Lower leg skin (tissue), 4 donors: Measurements from ENCODE around the gene FGGY. TPM values are rescaled to one million over a fixed set of nuclear protein-coding genes. Genes with fewer than 3 reads are reported as not detected.
"Not testable (repeated sequence)": the region's sequence is repeated elsewhere in the genome, so short reads cannot be mapped to it uniquely, and the experiment has no call there.

ENCODE experiments used
- DNase-seq, 2 donors: peaks; one replicate each; pipeline ENCODE4 v3.0.0-alpha.2; 2019; ENCODE audit warnings: low spot score in 2 of 2
- H3K4me3 ChIP-seq: fragments of 200-600 bp; sonication (generic); 2 replicates; pipeline ENCODE4 v1.5.1; 2017; ENCODE audit warnings: mild to moderate bottlenecking, low read depth; ENCODE audit not compliant: poor library complexity, severe bottlenecking
- POLR2A ChIP-seq, 2 donors: fragments of 450-650 bp; IDR thresholded peaks; one replicate each; pipeline ENCODE4 v1.6.1; 2016 to 2017; ENCODE audit warnings: antibody characterized with exemption in 2 of 2, mild to moderate bottlenecking in 1 of 2, moderate library complexity in 1 of 2
- WGBS, 2 donors: methylation state at CpG; one replicate each; pipeline ENCODE4 v1.1.5; 2018; 5-methylcytosine and 5-hydroxymethylcytosine counted together
- intact Hi-C: fragments of 100-400 bp; cut with DNase I; formaldehyde crosslinking; loops from one replicate; pipeline ENCODE4 v1.15.0; 2023; ENCODE audit warnings: low total_unique reads
- total RNA-seq, 4 donors: library from RNA; depleted of rRNA; stranded (reverse); fragments of >200 nt; gene quantifications; one replicate each; pipeline ENCODE4 v1.1.0, GENCODE V29; 2016
- TF ChIP-seq, protein P1 (sequence below), 3 donors: fragments of 450-650 bp; IDR thresholded peaks; one replicate each; pipeline ENCODE4 v1.5.1; 2016; ENCODE audit warnings: antibody characterized with exemption in 3 of 3, mild to moderate bottlenecking in 3 of 3, moderate library complexity in 2 of 3

The FGGY gene
- total RNA-seq, 4 donors from 2014 or later, result 10.0 to 29.5 (median 17.5) TPM

- no peak overlapping the region for H3K4me3 ChIP-seq
- no peak for TF ChIP-seq POLR2A (IDR thresholded peaks at IDR 0.05)
- TF ChIP-seq, protein P1, sequence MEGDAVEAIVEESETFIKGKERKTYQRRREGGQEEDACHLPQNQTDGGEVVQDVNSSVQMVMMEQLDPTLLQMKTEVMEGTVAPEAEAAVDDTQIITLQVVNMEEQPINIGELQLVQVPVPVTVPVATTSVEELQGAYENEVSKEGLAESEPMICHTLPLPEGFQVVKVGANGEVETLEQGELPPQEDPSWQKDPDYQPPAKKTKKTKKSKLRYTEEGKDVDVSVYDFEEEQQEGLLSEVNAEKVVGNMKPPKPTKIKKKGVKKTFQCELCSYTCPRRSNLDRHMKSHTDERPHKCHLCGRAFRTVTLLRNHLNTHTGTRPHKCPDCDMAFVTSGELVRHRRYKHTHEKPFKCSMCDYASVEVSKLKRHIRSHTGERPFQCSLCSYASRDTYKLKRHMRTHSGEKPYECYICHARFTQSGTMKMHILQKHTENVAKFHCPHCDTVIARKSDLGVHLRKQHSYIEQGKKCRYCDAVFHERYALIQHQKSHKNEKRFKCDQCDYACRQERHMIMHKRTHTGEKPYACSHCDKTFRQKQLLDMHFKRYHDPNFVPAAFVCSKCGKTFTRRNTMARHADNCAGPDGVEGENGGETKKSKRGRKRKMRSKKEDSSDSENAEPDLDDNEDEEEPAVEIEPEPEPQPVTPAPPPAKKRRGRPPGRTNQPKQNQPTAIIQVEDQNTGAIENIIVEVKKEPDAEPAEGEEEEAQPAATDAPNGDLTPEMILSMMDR (IDR thresholded peaks at IDR 0.05), result no peak
- DNase-seq, result no peak
- intact Hi-C loops, result no loop called here
- WGBS, 2 donors, result 96 to 100% methylated on average over 1 of the region's 1 CpG
Measured at GRCh38 chr1:59452026-59452425, 155.1 kb downstream of the FGGY start.

DNA sequence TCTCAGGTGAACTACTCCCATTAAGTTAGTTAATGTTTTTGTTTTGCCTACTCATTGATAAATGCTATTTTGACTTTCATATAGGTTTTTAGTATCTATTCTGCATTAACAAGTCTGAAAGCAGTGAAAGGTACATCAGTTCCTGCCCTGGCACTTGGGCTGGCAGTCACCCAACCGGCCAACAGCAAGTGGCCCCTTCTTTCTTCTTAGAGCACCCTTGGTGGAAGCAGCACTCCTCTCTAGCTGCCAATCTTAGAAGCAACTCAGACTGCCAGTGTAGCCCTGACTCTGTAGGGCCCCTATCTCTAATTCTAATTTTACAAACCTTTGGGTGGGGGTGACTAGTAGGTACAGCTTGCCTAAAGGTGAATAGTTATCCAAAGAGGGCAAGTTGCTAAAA lies 155.7 kb downstream of the FGGY start:
- TF ChIP-seq POLR2A (IDR thresholded peaks at IDR 0.05), result no peak
- TF ChIP-seq, protein P1 (IDR thresholded peaks at IDR 0.05), result no peak
- intact Hi-C loops, result no loop called here
- WGBS, 2 donors, result 88 to 100% methylated on average over 1 of the region's 1 CpG
- H3K4me3 ChIP-seq, result no peak overlapping the region
- DNase-seq, result no peak

- no peak overlapping the region for H3K4me3 ChIP-seq
- WGBS, 2 donors, result 90 to 94% methylated on average over 2 of the region's 2 CpGs
- intact Hi-C loops, result no loop called here
- TF ChIP-seq, protein P1 (IDR thresholded peaks at IDR 0.05), result no peak
- TF ChIP-seq POLR2A (IDR thresholded peaks at IDR 0.05), result no peak
- no peak for DNase-seq
Measured at GRCh38 chr1:59453297-59453968, 156.5 kb downstream of the FGGY start.

DNA sequence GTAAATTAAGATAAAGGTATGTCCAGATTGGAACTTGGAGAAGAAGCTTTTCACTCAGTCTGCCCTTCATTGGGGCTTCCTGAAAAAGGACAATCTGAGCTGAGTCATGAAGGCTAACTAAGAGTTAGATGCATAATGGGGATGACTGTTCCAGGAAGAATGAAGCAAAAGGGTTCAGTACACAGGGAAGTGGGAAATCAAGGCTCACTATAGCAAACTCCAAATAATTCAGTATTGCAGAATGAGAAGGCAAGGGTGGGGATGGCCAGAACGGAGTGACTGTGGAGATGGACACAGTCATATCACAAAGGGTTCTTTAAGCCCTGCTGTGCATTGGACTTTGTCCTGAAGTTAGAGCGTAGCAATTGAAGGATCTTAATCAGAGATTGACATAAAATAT lies 158.3 kb downstream of the FGGY start:
- no peak overlapping the region for H3K4me3 ChIP-seq
- intact Hi-C loops, result no loop called here
- no peak for TF ChIP-seq POLR2A (IDR thresholded peaks at IDR 0.05)
- TF ChIP-seq, protein P1 (IDR thresholded peaks at IDR 0.05), result no peak
- DNase-seq, result no peak
- WGBS, 2 donors, result 94 to 95% methylated on average over 2 of the region's 2 CpGs

- DNase-seq, result no peak
- TF ChIP-seq POLR2A (IDR thresholded peaks at IDR 0.05), result no peak
- TF ChIP-seq, protein P1 (IDR thresholded peaks at IDR 0.05), result no peak
- WGBS, 2 donors, result 80 to 84% methylated on average over 2 of the region's 2 CpGs
- H3K4me3 ChIP-seq, result no peak overlapping the region
- intact Hi-C loops, result no loop called here
Measured at GRCh38 chr1:59457786-59458185, 160.9 kb downstream of the FGGY start.

DNA sequence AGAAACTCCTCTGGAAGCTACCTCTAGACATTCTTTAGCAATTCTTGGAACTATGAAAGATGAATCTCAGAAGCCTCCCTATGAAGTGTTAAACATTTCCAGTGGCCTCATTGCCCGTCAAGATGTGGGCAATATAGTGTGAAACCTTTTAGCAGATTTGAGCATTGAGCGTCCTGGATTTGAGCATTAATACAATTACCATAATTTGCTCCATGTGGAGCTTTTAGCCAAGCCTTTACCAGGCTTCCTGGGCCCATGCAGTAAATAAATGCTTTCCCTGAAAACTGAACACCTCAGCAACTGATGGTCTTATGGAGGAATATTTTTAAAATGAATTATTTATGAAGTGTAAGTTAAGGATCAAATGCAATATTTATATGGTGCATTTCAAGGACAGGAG lies 162.0 kb downstream of the FGGY start:
- H3K4me3 ChIP-seq, result no peak overlapping the region
- intact Hi-C loops, result no loop called here
- no peak for TF ChIP-seq POLR2A (IDR thresholded peaks at IDR 0.05)
- TF ChIP-seq, protein P1 (IDR thresholded peaks at IDR 0.05), result no peak
- 83 to 85% methylated on average over 2 of the region's 2 CpGs for WGBS, 2 donors
- DNase-seq, result no peak

- intact Hi-C loops, H3K4me3 ChIP-seq, DNase-seq: not testable (repeated sequence)
- WGBS, 2 donors, result 94 to 96% methylated on average over 2 of the region's 2 CpGs
Measured at GRCh38 chr1:59462942-59463341, 166.0 kb downstream of the FGGY start.

GRCh38 chr1:59465478-59465877 lies 168.6 kb downstream of the FGGY start:
- H3K4me3 ChIP-seq, DNase-seq, intact Hi-C loops: not testable (repeated sequence)
